ENCODE results near the gene PRPF40B. TPM values are rescaled to one million over a fixed set of nuclear protein-coding genes. Genes with fewer than 3 reads are reported as not detected.

Gene PRPF40B
- total and polyA plus RNA-seq, 2 of the 13 experiments (the other 11 are each of a cell fraction or from before 2014, with no cell fraction given) = 5.0 to 7.8 TPM

- TF ChIP-seq ZNF281 (CRISPR knock-in tag; IDR thresholded peaks at IDR 0.05; ENCODE audit: borderline replicate concordance) = no peak
- TF ChIP-seq ZNF33A (CRISPR knock-in tag; IDR thresholded peaks at IDR 0.05; ENCODE audit: borderline replicate concordance) = no peak
- TF ChIP-seq ZNF746 (CRISPR knock-in tag; IDR thresholded peaks at IDR 0.05) = no peak
- TF ChIP-seq ZNF629 (CRISPR knock-in tag; conservative IDR thresholded peaks at IDR 0.05) = no peak; the same call in 1 of the 2 replicates
- TF ChIP-seq STAT6 (CRISPR knock-in tag; IDR thresholded peaks at IDR 0.05; ENCODE audit: borderline replicate concordance) = no peak
- no peak for TF ChIP-seq FIP1L1 (IDR thresholded peaks at IDR 0.05; ENCODE audit: borderline replicate concordance, insufficient read depth, low read depth, low read length)
- TF ChIP-seq RXRA (CRISPR knock-in tag; IDR thresholded peaks at IDR 0.05) = no peak
- TF ChIP-seq SOX6 (IDR thresholded peaks at IDR 0.05) = no peak
- TF ChIP-seq SOX6 (CRISPR knock-in tag; IDR thresholded peaks at IDR 0.05) = peak; percentile 44; the same call in 1 of the 2 replicates
- no peak for TF ChIP-seq KAT2B (IDR thresholded peaks at IDR 0.05; ENCODE audit: borderline replicate concordance, low read depth, low read length)
- TF ChIP-seq CREM (IDR thresholded peaks at IDR 0.05) = no peak
- no peak for TF ChIP-seq CREM (CRISPR knock-in tag; IDR thresholded peaks at IDR 0.05)
- TF ChIP-seq ZNF660 (CRISPR knock-in tag; IDR thresholded peaks at IDR 0.05; ENCODE audit: borderline replicate concordance, low read depth) = no peak
- no peak for TF ChIP-seq HNF1A (IDR thresholded peaks at IDR 0.05; ENCODE audit: low read depth)
- no peak for TF ChIP-seq HNF1A (CRISPR knock-in tag; IDR thresholded peaks at IDR 0.05; ENCODE audit: borderline replicate concordance)
- TF ChIP-seq ZNF30 (CRISPR knock-in tag; IDR thresholded peaks at IDR 0.05) = no peak
- no peak for TF ChIP-seq ZNF577 (CRISPR knock-in tag; IDR thresholded peaks at IDR 0.05; ENCODE audit: borderline replicate concordance, low read depth)
- no peak for TF ChIP-seq ZBTB39 (CRISPR knock-in tag; IDR thresholded peaks at IDR 0.05)
- no peak for TF ChIP-seq MZF1 (CRISPR knock-in tag; IDR thresholded peaks at IDR 0.05; ENCODE audit: borderline replicate concordance)
These were observed 19.0 kb downstream of the PRPF40B start (continued) for GRCh38 chr12:49642370-49642802.

All from HepG2 (cell line).